PFSK-1 (cell line): ENCODE data around the gene KRTAP5-10.

Experiments
- POLR2AphosphoS5 ChIP-seq: IDR thresholded peaks from 2 replicates; pipeline ENCODE4 v1.6.1; 2012; ENCODE audit warnings: low read depth, mild to moderate bottlenecking, control low read depth, low read length, moderate library complexity
- REST ChIP-seq, 2 experiments: IDR thresholded peaks; 2 replicates each; pipeline versions ENCODE4 v1.6.1 to v1.8.0; 2011 to 2012; ENCODE audit warnings: low read depth in 2 of 2, low read length in 2 of 2, control low read depth in 1 of 2, inconsistent platforms in 1 of 2, mild to moderate bottlenecking in 1 of 2, moderate library complexity in 1 of 2; ENCODE audit not compliant: insufficient read depth in 1 of 2

DNA sequence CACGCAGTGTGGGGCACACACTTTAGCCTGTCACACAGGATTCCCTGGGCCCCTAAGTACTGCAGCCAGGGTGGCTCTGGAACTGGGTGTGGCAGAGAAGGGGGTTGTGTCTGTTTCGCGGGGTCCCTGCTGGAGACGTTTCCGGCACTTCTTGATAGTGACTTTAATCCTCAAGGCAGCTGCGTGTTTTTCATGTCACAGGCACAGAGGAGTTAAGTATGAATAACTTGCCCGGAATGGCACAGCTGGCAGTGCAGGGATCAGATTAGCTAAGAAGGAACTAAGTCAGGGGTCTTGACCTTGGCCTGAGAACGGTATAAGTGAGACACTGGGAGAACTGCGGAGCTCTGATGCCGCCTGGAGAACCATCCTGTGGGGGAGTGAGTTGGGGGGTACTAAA is 45.8 kb upstream of the KRTAP5-10 start:
- no peak for TF ChIP-seq POLR2AphosphoS5
- TF ChIP-seq REST (IDR thresholded peaks at IDR 0.05; ENCODE audit: insufficient read depth in 1 of 2, low read depth in 2 of 2, low read length in 2 of 2) = no peak
